Measurements from ENCODE around the gene RBMS1. TPM values are rescaled to one million over a fixed set of nuclear protein-coding genes. Genes with fewer than 3 reads are reported as not detected.

RBMS1 gene
- total and polyA plus RNA-seq, 2 of the 13 experiments (the other 11 are each of a cell fraction or from before 2014, with no cell fraction given) = 55.5 to 110 TPM

- TF ChIP-seq ZSCAN21 (CRISPR knock-in tag; IDR thresholded peaks at IDR 0.05; ENCODE audit: borderline replicate concordance) (no peak), SMYD3 (CRISPR knock-in tag; IDR thresholded peaks at IDR 0.05) (no peak)
Measured at GRCh38 chr2:160227293-160227915, 266.2 kb downstream of the RBMS1 start (continued).

- TF ChIP-seq MTA1 (CRISPR knock-in tag; IDR thresholded peaks at IDR 0.05; ENCODE audit: borderline replicate concordance) (no peak), ZNF207 (IDR thresholded peaks at IDR 0.05; ENCODE audit: borderline replicate concordance) (no peak), ZNF615 (CRISPR knock-in tag; IDR thresholded peaks at IDR 0.05; ENCODE audit: borderline replicate concordance) (no peak), SATB2 (CRISPR knock-in tag; IDR thresholded peaks at IDR 0.05) (no peak)
- intact Hi-C loops (cut with micrococcal nuclease; ENCODE audit: unreplicated experiment) (no loop called here), in situ Hi-C loops (cut with HindIII; ENCODE audit: extremely low pct_ligation_motif_present, low pct_unique_long_range_greater_than_20kb) (no loop called here)
- no peak overlapping the region for H3K9ac ChIP-seq (ENCODE audit: insufficient read depth, low read depth, low read length)
- H3K36me3 ChIP-seq (replicated peaks in 1 of 2; ENCODE audit: control insufficient read depth in 1 of 2, insufficient read depth in 2 of 2, low read length in 2 of 2) = no peaks in the 10 kb centered on the region
- DNase-seq (ENCODE audit: low spot score) (no peak), ATAC-seq (no peak), FAIRE-seq (no peak)
- no peaks in the 10 kb centered on the region for H4K20me1 ChIP-seq (ENCODE audit: insufficient read depth, low read length)
- no peaks in the 10 kb centered on the region for H3K79me2 ChIP-seq (ENCODE audit: insufficient read depth, low read length)
- no peak overlapping the region for H3K4me3 ChIP-seq (replicated peaks in 1 of 3; ENCODE audit: insufficient read depth in 1 of 3, low read depth in 2 of 3, low read length in 3 of 3)
- no peak overlapping the region for H2AFZ ChIP-seq (ENCODE audit: low read length)
- H3K27me3 ChIP-seq (ENCODE audit: control insufficient read depth in 1 of 2, insufficient read depth in 2 of 2, low read length in 2 of 2) = no peaks in the 10 kb centered on the region
- H3K4me1 ChIP-seq (ENCODE audit: insufficient read depth, low read length) = peaks cover 47% of the 10 kb centered on the region
- ChIA-PET POLR2A (no interaction called here), CTCF (ENCODE audit: low intra/inter-chr PET ratio, low total read pairs) (no interaction called here)
- no peak overlapping the region for H3K4me2 ChIP-seq (ENCODE audit: low read depth, low read length)
- no TSS peak for BruUV-seq (replicated peaks)
- no peaks in the 10 kb centered on the region for H3K9me3 ChIP-seq (ENCODE audit: low read length)
- 50% methylated on average over 4 of the region's 5 CpGs for WGBS (ENCODE audit: low lambda C conversion rate)
- H3K27ac ChIP-seq (ENCODE audit: extremely low read length, insufficient read depth, low read length) = no peak overlapping the region
Measured at GRCh38 chr2:160226367-160226766, 267.2 kb downstream of the RBMS1 start.

DNA sequence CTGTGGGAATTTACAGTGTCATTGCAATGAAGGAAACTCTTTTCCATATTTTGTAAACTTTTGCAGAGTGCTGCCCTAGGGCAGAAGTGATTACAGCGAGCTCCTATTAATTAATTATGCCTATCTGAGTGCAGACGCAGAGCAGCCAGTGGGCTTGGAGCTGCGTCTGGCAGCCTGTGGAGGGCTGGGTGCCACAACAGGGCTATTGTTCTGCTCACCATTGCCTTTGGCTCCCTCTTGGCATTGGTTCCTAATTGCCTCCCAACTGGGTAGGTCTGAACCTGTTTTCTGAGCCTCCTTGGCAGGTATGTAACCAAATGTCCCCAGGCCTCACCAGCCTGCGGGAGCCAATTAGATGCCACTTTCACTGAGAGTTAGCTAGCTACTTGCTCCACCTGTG is 267.9 kb downstream of the RBMS1 start:
- in situ Hi-C loops (cut with HindIII; ENCODE audit: extremely low pct_ligation_motif_present, low pct_unique_long_range_greater_than_20kb) = no loop called here
- Histone ChIP-seq H3K27me3 (ENCODE audit: control insufficient read depth in 1 of 2, insufficient read depth in 2 of 2, low read length in 2 of 2) (no peaks in the 10 kb centered on the region), H3K4me2 (ENCODE audit: low read depth, low read length) (no peak overlapping the region), H3K9ac (ENCODE audit: insufficient read depth, low read depth, low read length) (no peak overlapping the region), H2AFZ (ENCODE audit: low read length) (no peak overlapping the region), H3K4me1 (ENCODE audit: insufficient read depth, low read length) (peaks cover 52% of the 10 kb centered on the region), H3K4me3 (replicated peaks in 1 of 3; ENCODE audit: insufficient read depth in 1 of 3, low read depth in 2 of 3, low read length in 3 of 3) (no peak overlapping the region), H4K20me1 (ENCODE audit: insufficient read depth, low read length) (no peaks in the 10 kb centered on the region), H3K27ac (ENCODE audit: extremely low read length, insufficient read depth, low read length) (no peak overlapping the region), H3K79me2 (ENCODE audit: insufficient read depth, low read length) (no peaks in the 10 kb centered on the region), H3K36me3 (replicated peaks in 1 of 2; ENCODE audit: control insufficient read depth in 1 of 2, insufficient read depth in 2 of 2, low read length in 2 of 2) (no peaks in the 10 kb centered on the region), H3K9me3 (ENCODE audit: low read length) (no peaks in the 10 kb centered on the region)
- ATAC-seq (no peak), DNase-seq (ENCODE audit: low spot score) (no peak), FAIRE-seq (no peak)
- WGBS (ENCODE audit: low lambda C conversion rate) = 48% methylated on average over 4 of the region's 4 CpGs
- no TSS peak for BruUV-seq (replicated peaks)
- POLR2A ChIA-PET = no interaction called here
- CTCF ChIA-PET (ENCODE audit: low intra/inter-chr PET ratio, low total read pairs) = no interaction called here
- intact Hi-C loops (cut with micrococcal nuclease; ENCODE audit: unreplicated experiment) = no loop called here
- TF ChIP-seq ZNF761 (CRISPR knock-in tag; conservative IDR thresholded peaks at IDR 0.05) = no peak
- no peak for TF ChIP-seq ZNF556 (CRISPR knock-in tag; IDR thresholded peaks at IDR 0.05; ENCODE audit: borderline replicate concordance)
- TF ChIP-seq ZBTB1 (CRISPR knock-in tag; IDR thresholded peaks at IDR 0.05; ENCODE audit: borderline replicate concordance) = no peak
- no peak for TF ChIP-seq ATF7 (IDR thresholded peaks at IDR 0.05)
- TF ChIP-seq ATF7 (CRISPR knock-in tag; IDR thresholded peaks at IDR 0.05) = no peak
- no peak for TF ChIP-seq ZNF24 (IDR thresholded peaks at IDR 0.05)

Data from HepG2 (cell line).